IMR-90 (cell line): ENCODE data around the gene CRACDL.

Experiments
- BHLHE40 ChIP-seq: fragments of 150-350 bp; IDR thresholded peaks from 2 replicates; pipeline ENCODE4 v1.6.1; 2016; ENCODE audit warnings: mild to moderate bottlenecking, low read depth, low read length
- CTCF ChIP-seq: conservative IDR thresholded peaks from 2 replicates; pipeline ENCODE4 v1.5.1; 2012; ENCODE audit warnings: mild to moderate bottlenecking, low read depth, low read length, improper control_type of control experiment
- ELK1 ChIP-seq: fragments of 150-350 bp; IDR thresholded peaks from 2 replicates; pipeline ENCODE4 v1.6.1; 2016; ENCODE audit warnings: low read depth, mild to moderate bottlenecking, low read length, moderate library complexity, borderline replicate concordance
- RFX5 ChIP-seq: IDR thresholded peaks from 2 replicates; pipeline ENCODE4 v1.8.0; 2012; ENCODE audit warnings: low read depth, mild to moderate bottlenecking, low read length, moderate library complexity
- USF2 ChIP-seq: fragments of 150-350 bp; IDR thresholded peaks from 2 replicates; pipeline ENCODE4 v1.6.1; 2017; ENCODE audit warnings: mild to moderate bottlenecking, antibody characterized with exemption, low read length, low read depth

GRCh38 chr2:98924038-98924830 lies 11.8 kb downstream of the CRACDL start:
- TF ChIP-seq RFX5, result no peak
- no peak for TF ChIP-seq CTCF
- TF ChIP-seq USF2, result no peak
- no peak for TF ChIP-seq BHLHE40
- TF ChIP-seq ELK1, result no peak
